ENCODE measurements around the gene C17orf75.
A peak's percentile ranks its signal among the peaks of the same experiment; 100 is the strongest.
"Not testable (repeated sequence)": the region's sequence is repeated elsewhere in the genome, so short reads cannot be mapped to it uniquely, and the experiment has no call there.

C17orf75 gene

DNA sequence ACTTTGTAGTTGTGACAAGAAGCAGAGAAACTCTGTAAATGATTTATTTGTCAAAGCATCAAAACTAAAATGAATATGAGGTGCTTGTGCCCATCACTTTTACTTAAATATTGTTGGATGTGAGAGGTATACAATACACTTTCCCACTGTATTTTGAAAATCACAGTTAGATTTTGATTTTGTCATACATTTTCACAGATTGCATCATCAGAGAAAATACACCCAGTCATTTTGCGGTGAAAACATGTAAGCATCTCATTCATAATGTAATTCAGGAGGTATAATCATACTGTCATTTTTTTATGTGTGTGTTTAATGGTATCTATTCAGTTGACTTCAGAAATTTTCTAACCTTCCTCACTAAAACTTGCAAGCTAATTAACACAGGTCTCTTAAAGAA is 19.3 kb upstream of the C17orf75 start:
- Histone ChIP-seq H3K36me3 (ENCODE audit: control insufficient read depth in 2 of 2, insufficient read depth in 2 of 2, low read length in 2 of 2) (peaks cover 74 to 82% of the 10 kb centered on the region in 2 donors), H3K27ac (ENCODE audit: low read depth in 2 of 2, low read length in 2 of 2) (no peak overlapping the region), H3K9ac (ENCODE audit: low read depth in 1 of 2, low read length in 2 of 2) (no peak overlapping the region), H3K9me3 (ENCODE audit: control insufficient read depth in 2 of 2, low read length in 2 of 2) (no peaks in the 10 kb centered on the region), H3K27me3 (ENCODE audit: control insufficient read depth in 2 of 2, insufficient read depth in 2 of 2, low read length in 2 of 2) (no peaks in the 10 kb centered on the region), H3K4me1 (ENCODE audit: control insufficient read depth in 2 of 2, insufficient read depth in 2 of 2, low read length in 2 of 2) (peaks cover 0 to 2% of the 10 kb centered on the region in 2 donors), H3K4me3 (ENCODE audit: low read length in 2 of 2) (no peak overlapping the region)

DNA sequence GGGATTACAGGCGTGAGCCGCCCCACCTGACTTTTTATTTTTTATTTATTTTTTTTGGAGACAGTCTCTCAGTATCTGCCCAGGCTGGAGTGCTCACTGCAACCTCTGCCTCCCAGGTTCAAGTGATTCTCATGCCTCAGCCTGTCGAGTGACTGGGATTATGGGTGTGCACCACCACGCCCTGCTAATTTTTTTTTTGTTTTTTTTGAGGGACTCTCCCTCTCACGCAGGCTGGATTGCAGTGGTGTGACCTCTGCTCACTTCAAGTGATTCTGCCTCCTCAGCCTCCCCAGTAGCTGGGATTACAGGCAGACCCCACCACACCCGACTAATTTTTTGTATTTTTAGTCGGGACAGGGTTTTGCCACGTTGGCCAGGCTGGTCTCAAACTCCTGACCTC is 15.6 kb upstream of the C17orf75 start:
- no peak overlapping the region for H3K27ac ChIP-seq (ENCODE audit: low read depth in 2 of 2, low read length in 2 of 2)
- no peak overlapping the region for H3K9ac ChIP-seq (ENCODE audit: low read depth in 1 of 2, low read length in 2 of 2)
- peaks cover 7 to 14% of the 10 kb centered on the region in 2 donors for H3K4me1 ChIP-seq (ENCODE audit: control insufficient read depth in 2 of 2, insufficient read depth in 2 of 2, low read length in 2 of 2)
- no peak overlapping the region for H3K4me3 ChIP-seq (ENCODE audit: low read length in 2 of 2)
- peaks cover 69 to 72% of the 10 kb centered on the region in 2 donors for H3K36me3 ChIP-seq (ENCODE audit: control insufficient read depth in 2 of 2, insufficient read depth in 2 of 2, low read length in 2 of 2)
- H3K27me3 ChIP-seq (ENCODE audit: control insufficient read depth in 2 of 2, insufficient read depth in 2 of 2, low read length in 2 of 2): no peaks in the 10 kb centered on the region
- H3K9me3 ChIP-seq (ENCODE audit: control insufficient read depth in 2 of 2, low read length in 2 of 2): no peaks in the 10 kb centered on the region

DNA sequence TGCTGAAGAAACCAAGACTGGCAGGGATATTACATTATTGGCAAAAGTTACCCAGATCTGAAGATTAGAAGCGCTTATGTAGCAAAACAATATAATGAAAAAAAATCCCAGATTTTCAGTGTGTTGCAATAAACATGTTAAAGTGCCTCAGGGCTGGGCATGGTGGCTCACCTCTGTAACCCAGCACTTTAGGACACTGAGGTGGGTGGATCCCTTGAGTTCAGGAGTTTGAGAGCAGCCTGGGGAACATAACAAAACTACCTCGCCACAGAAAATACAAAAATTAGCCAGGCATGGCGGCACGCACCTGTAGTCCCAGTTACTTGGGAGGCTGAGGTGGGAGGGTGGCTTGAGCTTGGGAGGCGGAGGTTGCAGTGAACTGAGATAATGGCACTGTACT is 14.8 kb upstream of the C17orf75 start:
- Histone ChIP-seq H3K27ac (ENCODE audit: low read depth in 2 of 2, low read length in 2 of 2) (no peak overlapping the region), H3K9ac (ENCODE audit: low read depth in 1 of 2, low read length in 2 of 2) (no peak overlapping the region), H3K4me3 (ENCODE audit: low read length in 2 of 2) (no peak overlapping the region), H3K27me3 (ENCODE audit: control insufficient read depth in 2 of 2, insufficient read depth in 2 of 2, low read length in 2 of 2) (no peaks in the 10 kb centered on the region), H3K36me3 (ENCODE audit: control insufficient read depth in 2 of 2, insufficient read depth in 2 of 2, low read length in 2 of 2) (peaks cover 63 to 64% of the 10 kb centered on the region in 2 donors), H3K9me3 (ENCODE audit: control insufficient read depth in 2 of 2, low read length in 2 of 2) (no peaks in the 10 kb centered on the region), H3K4me1 (ENCODE audit: control insufficient read depth in 2 of 2, insufficient read depth in 2 of 2, low read length in 2 of 2) (peaks cover 13 to 19% of the 10 kb centered on the region in 2 donors)

DNA sequence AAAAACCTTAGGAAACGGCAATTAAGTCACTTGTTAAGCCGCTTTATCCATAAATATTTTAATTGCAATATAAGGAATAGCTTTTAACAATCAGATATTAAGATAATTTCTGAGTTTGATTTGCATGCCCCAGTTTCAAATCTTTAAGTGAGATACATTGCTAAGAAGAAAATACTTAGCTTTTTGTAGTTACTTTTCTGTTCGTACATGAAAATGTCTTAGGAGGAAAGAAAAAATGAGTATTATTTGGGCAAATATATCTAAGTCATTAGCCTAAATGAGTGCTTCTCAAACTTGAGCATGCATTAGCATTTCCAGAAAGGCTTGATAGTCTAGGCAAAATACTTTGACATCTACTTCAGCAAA is 14.4 kb upstream of the C17orf75 start:
- Histone ChIP-seq H3K36me3 (ENCODE audit: control insufficient read depth in 2 of 2, insufficient read depth in 2 of 2, low read length in 2 of 2) (peaks cover 59 to 63% of the 10 kb centered on the region in 2 donors), H3K4me3 (ENCODE audit: low read length in 2 of 2) (no peak overlapping the region), H3K9me3 (ENCODE audit: control insufficient read depth in 2 of 2, low read length in 2 of 2) (no peaks in the 10 kb centered on the region), H3K9ac (ENCODE audit: low read depth in 1 of 2, low read length in 2 of 2) (no peak overlapping the region), H3K27ac (ENCODE audit: low read depth in 2 of 2, low read length in 2 of 2) (no peak overlapping the region), H3K27me3 (ENCODE audit: control insufficient read depth in 2 of 2, insufficient read depth in 2 of 2, low read length in 2 of 2) (no peaks in the 10 kb centered on the region), H3K4me1 (ENCODE audit: control insufficient read depth in 2 of 2, insufficient read depth in 2 of 2, low read length in 2 of 2) (peaks cover 17 to 21% of the 10 kb centered on the region in 2 donors)

DNA sequence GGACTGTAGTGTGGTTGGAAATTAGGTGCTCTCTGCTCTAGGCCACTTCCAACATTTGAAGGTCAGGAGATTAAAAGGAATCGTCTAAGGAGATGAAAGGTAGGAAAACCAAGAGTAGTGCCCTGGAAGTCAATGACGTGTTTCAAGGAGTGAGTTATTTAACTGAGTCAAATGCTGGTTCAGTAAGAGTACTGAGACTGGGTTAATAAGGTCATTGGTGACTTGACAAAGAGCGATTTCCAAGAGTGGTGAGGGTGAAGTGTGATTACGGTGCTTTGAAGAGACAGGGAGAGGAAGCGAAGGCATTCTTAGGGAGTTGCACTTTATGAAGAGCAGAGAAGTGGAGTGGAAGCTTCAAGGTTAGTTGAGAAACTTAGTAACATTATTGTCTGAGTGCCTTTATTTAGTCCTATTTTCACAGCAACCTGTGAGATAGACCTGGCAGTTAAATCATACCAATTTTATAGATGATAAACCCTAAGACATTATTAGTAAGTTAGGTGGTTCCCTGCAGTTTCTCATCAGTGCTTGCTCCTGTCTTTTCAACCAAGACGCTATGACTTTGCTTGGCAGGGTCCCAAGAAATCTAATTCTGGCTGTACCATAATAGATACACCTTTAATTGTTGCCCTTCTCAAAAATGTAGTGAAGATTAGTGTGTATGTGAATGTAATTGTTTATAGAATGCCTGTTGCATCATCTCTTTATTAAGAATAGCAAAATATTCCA is 13.8 kb upstream of the C17orf75 start:
- Histone ChIP-seq H3K9me3 (ENCODE audit: control insufficient read depth in 2 of 2, low read length in 2 of 2) (no peaks in the 10 kb centered on the region), H3K27me3 (ENCODE audit: control insufficient read depth in 2 of 2, insufficient read depth in 2 of 2, low read length in 2 of 2) (no peaks in the 10 kb centered on the region), H3K36me3 (ENCODE audit: control insufficient read depth in 2 of 2, insufficient read depth in 2 of 2, low read length in 2 of 2) (peaks cover 54 to 58% of the 10 kb centered on the region in 2 donors), H3K4me3 (ENCODE audit: low read length in 2 of 2) (no peak overlapping the region), H3K9ac (ENCODE audit: low read depth in 1 of 2, low read length in 2 of 2) (no peak overlapping the region), H3K27ac (ENCODE audit: low read depth in 2 of 2, low read length in 2 of 2) (no peak overlapping the region), H3K4me1 (ENCODE audit: control insufficient read depth in 2 of 2, insufficient read depth in 2 of 2, low read length in 2 of 2) (peaks cover 19 to 21% of the 10 kb centered on the region in 2 donors)

DNA sequence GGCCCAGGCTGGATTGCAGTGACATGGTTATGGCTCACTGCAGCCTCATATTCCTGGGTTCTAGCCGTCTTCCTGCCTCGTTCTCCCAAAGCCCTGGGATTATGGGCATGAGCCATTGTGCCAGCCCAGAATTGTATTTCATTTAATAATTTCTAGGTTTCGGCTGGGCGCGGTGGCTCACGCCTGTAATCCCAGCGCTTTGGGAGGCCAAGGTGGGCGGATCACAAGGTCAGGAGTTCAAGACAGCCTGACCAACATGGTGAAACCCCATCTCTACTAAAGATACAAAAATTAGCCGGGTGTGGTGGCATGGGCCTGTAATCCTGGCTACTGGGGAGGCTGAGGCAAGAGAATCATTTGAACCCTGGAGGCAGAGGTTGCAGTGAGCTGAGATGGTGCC is 10.8 kb upstream of the C17orf75 start:
- not testable (repeated sequence) for H3K27ac ChIP-seq (ENCODE audit: low read depth in 2 of 2, low read length in 2 of 2); H3K9ac ChIP-seq (ENCODE audit: low read depth in 1 of 2, low read length in 2 of 2); H3K27me3 ChIP-seq (ENCODE audit: control insufficient read depth in 2 of 2, insufficient read depth in 2 of 2, low read length in 2 of 2); H3K9me3 ChIP-seq (ENCODE audit: control insufficient read depth in 2 of 2, low read length in 2 of 2)
- Histone ChIP-seq H3K4me1 (ENCODE audit: control insufficient read depth in 2 of 2, insufficient read depth in 2 of 2, low read length in 2 of 2) (peaks cover 19 to 24% of the 10 kb centered on the region in 2 donors), H3K4me3 (ENCODE audit: low read length in 2 of 2) (peak overlapping the region; percentile 13 to 53), H3K36me3 (ENCODE audit: control insufficient read depth in 2 of 2, insufficient read depth in 2 of 2, low read length in 2 of 2) (peaks cover 25 to 32% of the 10 kb centered on the region in 2 donors)

DNA sequence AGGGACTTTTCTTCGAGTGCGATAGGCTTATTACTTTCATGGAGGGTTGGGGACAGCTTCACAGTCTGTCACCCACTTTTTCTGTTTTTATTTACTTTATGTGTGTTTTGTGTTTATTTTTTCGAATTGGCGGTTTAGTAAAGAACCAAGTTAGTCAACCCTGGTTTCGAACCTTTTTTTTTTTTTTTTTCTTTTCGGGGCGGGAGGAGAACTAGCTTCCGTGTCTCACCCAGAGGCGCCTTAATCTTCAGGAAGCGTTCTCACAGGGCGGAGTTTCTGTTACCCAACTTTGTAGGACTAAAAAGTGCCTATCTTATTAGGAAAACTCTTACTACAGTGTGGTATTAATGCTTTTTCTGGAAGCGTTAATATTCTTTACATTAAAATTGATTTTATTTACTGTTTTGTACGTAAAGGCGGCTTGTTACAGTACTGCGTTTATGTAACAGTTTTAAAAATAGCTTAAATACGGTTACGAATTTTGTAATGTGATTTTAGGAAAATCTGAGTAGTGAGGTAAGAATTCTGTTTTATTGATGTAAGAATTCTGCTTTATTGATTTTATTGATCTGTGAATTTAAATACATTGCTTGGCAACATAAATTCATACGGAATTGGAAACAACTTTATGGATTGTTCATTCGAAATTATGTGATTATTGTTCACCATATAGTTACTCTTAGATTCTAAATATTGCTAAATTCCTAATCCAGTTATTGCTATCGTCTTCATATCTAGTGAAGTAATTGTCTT is 8.9 kb upstream of the C17orf75 start:
- H3K9me3 ChIP-seq (ENCODE audit: control insufficient read depth in 2 of 2, low read length in 2 of 2): no peaks in the 10 kb centered on the region
- H3K9ac ChIP-seq (ENCODE audit: low read depth in 1 of 2, low read length in 2 of 2): peak overlapping the region; percentile 100
- H3K4me3 ChIP-seq (ENCODE audit: low read length in 2 of 2): peak overlapping the region; percentile 99 to 100
- peak overlapping the region; percentile 99 for H3K27ac ChIP-seq (ENCODE audit: low read depth in 2 of 2, low read length in 2 of 2)
- no peaks in the 10 kb centered on the region for H3K27me3 ChIP-seq (ENCODE audit: control insufficient read depth in 2 of 2, insufficient read depth in 2 of 2, low read length in 2 of 2)
- peaks cover 19% of the 10 kb centered on the region in 2 donors for H3K4me1 ChIP-seq (ENCODE audit: control insufficient read depth in 2 of 2, insufficient read depth in 2 of 2, low read length in 2 of 2)
- peaks cover 22% of the 10 kb centered on the region in 2 donors for H3K36me3 ChIP-seq (ENCODE audit: control insufficient read depth in 2 of 2, insufficient read depth in 2 of 2, low read length in 2 of 2)

DNA sequence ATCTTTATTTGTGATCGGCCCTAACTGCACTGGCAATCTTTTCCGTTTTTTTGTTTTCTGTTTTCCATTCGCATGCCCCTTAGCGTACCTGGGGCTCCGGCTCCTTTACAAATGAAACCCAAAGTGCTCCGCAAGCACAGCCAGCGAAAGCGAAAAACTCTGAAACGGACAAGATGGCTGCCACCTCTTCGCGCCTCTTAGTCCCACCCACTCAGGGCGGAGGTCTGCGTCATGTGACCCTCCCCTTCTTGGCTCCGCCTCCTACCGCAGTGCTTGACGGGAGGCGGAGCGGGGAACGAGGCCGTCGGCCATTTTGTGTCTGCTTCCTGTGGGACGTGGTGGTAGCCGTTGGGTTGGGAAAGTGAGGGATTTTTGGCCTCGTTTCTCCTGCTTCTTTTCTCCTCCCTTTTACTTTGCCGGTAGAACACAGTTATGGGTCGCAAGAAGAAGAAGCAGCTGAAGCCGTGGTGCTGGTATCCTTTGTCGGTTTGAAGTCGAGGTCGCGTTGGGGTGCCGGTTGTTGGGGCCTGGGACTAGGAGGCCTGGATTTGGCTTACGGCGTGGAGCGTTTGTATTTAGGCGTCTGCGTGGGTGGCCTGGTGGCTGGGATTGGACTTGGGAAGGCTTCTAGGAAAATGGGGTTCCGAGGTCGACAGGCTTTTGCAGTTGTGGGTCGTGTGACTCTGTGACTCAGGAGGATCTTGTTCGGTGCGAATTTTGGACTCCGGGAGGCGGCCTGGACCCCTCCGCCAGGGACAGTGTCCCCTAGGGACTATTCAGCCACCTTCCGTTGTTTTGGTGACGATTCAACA is 8.1 kb upstream of the C17orf75 start, which contains the start of gene ZNF207:
Gene ZNF207, plus strand, starts transcription at position 304 of the 812 bp plus-strand sequence. Its CDS starts 129 bp downstream, at position 433.
- peaks cover 15 to 16% of the 10 kb centered on the region in 2 donors for H3K36me3 ChIP-seq (ENCODE audit: control insufficient read depth in 2 of 2, insufficient read depth in 2 of 2, low read length in 2 of 2)
- peak within 1 kb of the TSS; percentile 99 for H3K27ac ChIP-seq (ENCODE audit: low read depth in 2 of 2, low read length in 2 of 2)
- H3K27me3 ChIP-seq (ENCODE audit: control insufficient read depth in 2 of 2, insufficient read depth in 2 of 2, low read length in 2 of 2): no peaks in the 10 kb centered on the region
- H3K9me3 ChIP-seq (ENCODE audit: control insufficient read depth in 2 of 2, low read length in 2 of 2): no peaks in the 10 kb centered on the region
- H3K4me1 ChIP-seq (ENCODE audit: control insufficient read depth in 2 of 2, insufficient read depth in 2 of 2, low read length in 2 of 2): peaks cover 15 to 18% of the 10 kb centered on the region in 2 donors
- H3K4me3 ChIP-seq (ENCODE audit: low read length in 2 of 2): peak within 1 kb of the TSS; percentile 99 to 100
- H3K9ac ChIP-seq (ENCODE audit: low read depth in 1 of 2, low read length in 2 of 2): peak within 1 kb of the TSS; percentile 100

DNA sequence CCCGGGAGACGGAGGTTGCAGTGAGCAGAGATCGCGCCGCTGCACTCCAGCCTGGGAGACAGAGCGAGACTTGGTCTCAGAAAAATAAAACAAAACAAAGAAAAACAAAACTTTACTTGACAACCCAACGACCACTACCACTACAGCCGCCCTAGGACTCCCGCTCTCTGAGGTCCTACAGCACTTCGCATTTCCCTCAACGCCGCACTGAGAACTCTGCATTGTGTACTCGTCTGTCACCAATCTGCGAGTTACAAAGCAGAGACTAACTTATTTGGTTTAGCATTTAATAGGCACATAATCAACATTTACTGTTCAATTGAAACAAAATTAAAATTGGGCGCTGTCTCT is 7.5 kb upstream of the C17orf75 start:
- Histone ChIP-seq H3K27me3 (ENCODE audit: control insufficient read depth in 2 of 2, insufficient read depth in 2 of 2, low read length in 2 of 2) (no peaks in the 10 kb centered on the region), H3K27ac (ENCODE audit: low read depth in 2 of 2, low read length in 2 of 2) (peak overlapping the region; percentile 99), H3K9me3 (ENCODE audit: control insufficient read depth in 2 of 2, low read length in 2 of 2) (no peaks in the 10 kb centered on the region), H3K9ac (ENCODE audit: low read depth in 1 of 2, low read length in 2 of 2) (peak overlapping the region; percentile 100), H3K4me3 (ENCODE audit: low read length in 2 of 2) (peak overlapping the region; percentile 99 to 100), H3K36me3 (ENCODE audit: control insufficient read depth in 2 of 2, insufficient read depth in 2 of 2, low read length in 2 of 2) (peaks cover 11% of the 10 kb centered on the region in 2 donors), H3K4me1 (ENCODE audit: control insufficient read depth in 2 of 2, insufficient read depth in 2 of 2, low read length in 2 of 2) (peaks cover 12 to 16% of the 10 kb centered on the region in 2 donors)

DNA sequence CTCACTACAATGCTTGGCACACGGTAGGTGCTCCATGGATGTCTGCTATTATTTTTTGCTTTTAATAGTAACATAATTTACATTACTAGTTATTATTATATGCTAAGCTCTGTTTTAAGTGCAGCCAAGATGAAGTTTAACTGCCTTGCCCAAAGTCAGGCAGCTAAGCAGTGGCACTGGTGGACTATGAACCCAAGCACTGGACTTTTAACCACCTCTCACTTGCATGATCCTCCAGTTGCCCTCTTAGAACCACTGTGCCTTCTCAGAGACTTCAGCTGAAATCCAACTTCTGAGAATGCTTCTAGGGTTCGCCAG is 6.5 kb upstream of the C17orf75 start:
- Histone ChIP-seq H3K9ac (ENCODE audit: low read depth in 1 of 2, low read length in 2 of 2) (no peak overlapping the region), H3K36me3 (ENCODE audit: control insufficient read depth in 2 of 2, insufficient read depth in 2 of 2, low read length in 2 of 2) (peaks cover 3 to 4% of the 10 kb centered on the region in 2 donors), H3K27me3 (ENCODE audit: control insufficient read depth in 2 of 2, insufficient read depth in 2 of 2, low read length in 2 of 2) (no peaks in the 10 kb centered on the region), H3K4me1 (ENCODE audit: control insufficient read depth in 2 of 2, insufficient read depth in 2 of 2, low read length in 2 of 2) (peaks cover 12 to 16% of the 10 kb centered on the region in 2 donors), H3K9me3 (ENCODE audit: control insufficient read depth in 2 of 2, low read length in 2 of 2) (no peaks in the 10 kb centered on the region), H3K4me3 (ENCODE audit: low read length in 2 of 2) (no peak overlapping the region), H3K27ac (ENCODE audit: low read depth in 2 of 2, low read length in 2 of 2) (no peak overlapping the region)

All from mucosa of rectum (tissue), 2 donors.